NCI-H1930 (cell line): ENCODE data around the gene SERPINB5.
A peak's percentile ranks its signal among the peaks of the same experiment; 100 is the strongest.

ENCODE experiments used
- DNase-seq, 2 experiments: peaks; one replicate each; lab custom pipeline; 2025; lab: John Stamatoyannopoulos, UW

Gene SERPINB5

GRCh38 chr18:63468575-63468974, 8.2 kb upstream of the SERPINB5 start:
- no peak for DNase-seq

GRCh38 chr18:63470751-63471150, 6.0 kb upstream of the SERPINB5 start:
- no peak for DNase-seq

- no peak for DNase-seq
Observed at GRCh38 chr18:63472380-63472779, 4.4 kb upstream of the SERPINB5 start.

- no peak for DNase-seq
Observed at GRCh38 chr18:63477200-63477599, 442 bp downstream of the SERPINB5 start.

GRCh38 chr18:63477968-63478367, 1.2 kb downstream of the SERPINB5 start:
- DNase-seq: no peak

GRCh38 chr18:63479826-63480225, 3.1 kb downstream of the SERPINB5 start:
- no peak for DNase-seq

GRCh38 chr18:63480476-63480875, 3.7 kb downstream of the SERPINB5 start:
- no peak for DNase-seq

GRCh38 chr18:63480915-63481314, 4.2 kb downstream of the SERPINB5 start:
- DNase-seq: no peak

- no peak for DNase-seq
Observed at GRCh38 chr18:63487676-63488075, 10.9 kb downstream of the SERPINB5 start.

GRCh38 chr18:63488160-63488559, 11.4 kb downstream of the SERPINB5 start:
- no peak for DNase-seq

- no peak for DNase-seq
Observed at GRCh38 chr18:63492851-63493250, 16.1 kb downstream of the SERPINB5 start.

GRCh38 chr18:63495675-63496074, 18.9 kb downstream of the SERPINB5 start:
- DNase-seq: no peak

GRCh38 chr18:63505566-63506335, 29.0 kb downstream of the SERPINB5 start:
- no peak for DNase-seq

- no peak for DNase-seq
Observed at GRCh38 chr18:63506336-63506646, 29.5 kb downstream of the SERPINB5 start.

GRCh38 chr18:63508596-63508995, 31.8 kb downstream of the SERPINB5 start:
- DNase-seq: no peak

GRCh38 chr18:63511285-63511684, 34.5 kb downstream of the SERPINB5 start:
- DNase-seq: no peak

GRCh38 chr18:63514326-63514725, 37.6 kb downstream of the SERPINB5 start:
- no peak for DNase-seq

GRCh38 chr18:63514888-63515678, 38.3 kb downstream of the SERPINB5 start:
- DNase-seq: no peak

GRCh38 chr18:63515801-63516200, 39.0 kb downstream of the SERPINB5 start:
- DNase-seq: no peak

- DNase-seq: peak; percentile 62 to 85
Observed at GRCh38 chr18:63518178-63519012, 41.6 kb downstream of the SERPINB5 start.

- no peak for DNase-seq
Observed at GRCh38 chr18:63520053-63520685, 43.4 kb downstream of the SERPINB5 start.

GRCh38 chr18:63523660-63524059, 46.9 kb downstream of the SERPINB5 start:
- DNase-seq: no peak
